Astrocyte (in vitro differentiated cells and primary cell): ENCODE data around the gene TAGLN3.

Source experiments
- CTCF ChIP-seq: IDR thresholded peaks from 2 replicates; pipeline ENCODE4 v1.5.1; 2011; ENCODE audit warnings: low read depth, mild to moderate bottlenecking, inconsistent platforms, low read length, moderate library complexity; ENCODE audit not compliant: insufficient read depth
- EZH2 ChIP-seq: IDR thresholded peaks from 2 replicates; pipeline ENCODE4 v1.6.1; 2012; ENCODE audit warnings: mild to moderate bottlenecking, low read length, inconsistent platforms; ENCODE audit not compliant: insufficient read depth

GRCh38 chr3:111975131-111975530 is 23.6 kb upstream of the TAGLN3 start:
- no peak for TF ChIP-seq CTCF
- TF ChIP-seq EZH2, result no peak
